ENCODE results near the gene NUDT8. TPM values are rescaled to one million over a fixed set of nuclear protein-coding genes. Genes with fewer than 3 reads are reported as not detected.

Gene NUDT8
- total and polyA plus RNA-seq, 2 of the 8 experiments (the other 6 are each of a cell fraction or from before 2014, with no cell fraction given): 7.2 to 8.3 TPM

- Histone ChIP-seq H3K9ac (replicated peaks in 1 of 4; ENCODE audit: extremely low read depth in 1 of 4, low read depth in 3 of 4, low read length in 3 of 4) (no peak overlapping the region), H2AFZ (ENCODE audit: low read length) (no peak overlapping the region), H3K79me2 (ENCODE audit: control insufficient read depth in 1 of 2, insufficient read depth in 2 of 2, low read length in 2 of 2) (peaks cover 0 to 8% of the 10 kb centered on the region in 2 experiments; a peak in 1 of 4 replicates), H2AK5ac (ENCODE audit: low read depth, low read length) (no peak overlapping the region), H3K14ac (ENCODE audit: insufficient read length) (no peak overlapping the region), H3K4me3 (ENCODE audit: extremely low read depth in 1 of 4, insufficient read depth in 2 of 4, low read depth in 3 of 4, low read length in 4 of 4) (no peak overlapping the region), H3K23me2 (ENCODE audit: low read depth, low read length) (peaks cover 9% of the 10 kb centered on the region; the same call in 1 of the 2 replicates), H4K8ac (ENCODE audit: extremely low read depth, insufficient read depth, low read length) (no peak overlapping the region), H3K4ac (replicated peaks; ENCODE audit: insufficient read length, low read depth, low read length) (no peak overlapping the region), H2BK5ac (ENCODE audit: low read depth, low read length) (no peak overlapping the region), H4K20me1 (replicated peaks in 1 of 2; ENCODE audit: control insufficient read depth in 1 of 2, insufficient read depth in 2 of 2, low read length in 2 of 2) (peaks cover 0 to 4% of the 10 kb centered on the region in 2 experiments), H2BK15ac (ENCODE audit: low read length) (no peak overlapping the region), H3K27me3 (replicated peaks in 1 of 4; ENCODE audit: control insufficient read depth in 3 of 4, extremely low read depth in 1 of 4, insufficient read depth in 3 of 4, low read length in 3 of 4) (peaks cover 0 to 4% (median 0%) of the 10 kb centered on the region in 4 experiments; a peak in 2 of 7 replicates), H3K4me1 (replicated peaks in 1 of 4; ENCODE audit: control insufficient read depth in 3 of 4, insufficient read depth in 4 of 4, low read length in 3 of 4) (peaks cover 3 to 32% (median 19%) of the 10 kb centered on the region in 4 experiments), H4K5ac (ENCODE audit: insufficient read length, low read depth, low read length) (no peak overlapping the region), H3K9me3 (ENCODE audit: insufficient read depth in 2 of 2, low read depth in 1 of 2, low read length in 1 of 2) (no peaks in the 10 kb centered on the region), H2BK120ac (replicated peaks; ENCODE audit: low read depth, low read length) (no peak overlapping the region), H2BK12ac (ENCODE audit: low read depth, low read length) (no peak overlapping the region), H3K79me1 (ENCODE audit: low read depth, low read length) (no peaks in the 10 kb centered on the region), H3K23ac (ENCODE audit: insufficient read length) (no peak overlapping the region), H3K18ac (ENCODE audit: extremely low read depth, low read length) (no peak overlapping the region), H2BK20ac (ENCODE audit: low read length) (no peak overlapping the region), H3K56ac (replicated peaks; ENCODE audit: insufficient read length, low read depth, low read length) (no peak overlapping the region), H3K27ac (ENCODE audit: low read depth, low read length) (no peak overlapping the region), H3K4me2 (ENCODE audit: insufficient read depth in 1 of 2, low read depth in 2 of 2, low read length in 2 of 2) (no peak overlapping the region), H3K36me3 (ENCODE audit: control insufficient read depth in 2 of 4, insufficient read depth in 4 of 4, low read length in 3 of 4) (peaks cover 5 to 19% (median 12%) of the 10 kb centered on the region in 4 experiments; a peak in 7 of 8 replicates), H4K91ac (replicated peaks; ENCODE audit: insufficient read length, low read length) (no peak overlapping the region)
- POLR2A ChIA-PET (ENCODE audit: partially characterized antibody): interaction anchor here (0.9 to 2.7 kb wide), 9 partner anchors 11 to 25 kb away, joined by 3 to 17 read pairs (median 4); partner anchors contain the start of gene GSTP1
- no peak for TF ChIP-seq KDM1A (IDR thresholded peaks at IDR 0.05; ENCODE audit: borderline replicate concordance, low read length)
- WGBS, 2 experiments (ENCODE audit: extremely low coverage in 1 of 2, insufficient coverage in 1 of 2, insufficient read length in 1 of 2, insufficient replicate concordance in 2 of 2, low coverage in 1 of 2, low lambda C conversion rate in 2 of 2, missing lambda C conversion rate in 1 of 2): 93% methylated on average over 10 of the region's 10 CpGs; no CpG with 5 or more reads in 1 of the 2 experiments
- no peak for FAIRE-seq
- CTCF ChIA-PET (ENCODE audit: partially characterized antibody): interaction anchor here (1.1 to 1.5 kb wide), 5 partner anchors 18 to 37 kb away, joined by 3 to 7 read pairs (median 4); no protein-coding TSS in a partner anchor
- no peak for DNase-seq (ENCODE audit: low read depth in 1 of 2, low spot score in 2 of 2)
Measured at GRCh38 chr11:67609316-67609715, 20.4 kb downstream of the NUDT8 start.
